HFF-Myc (cell line): ENCODE measurements around the gene AGAP1.

Experiments used
- DNase-seq: peaks from one replicate; pipeline ENCODE4 v3.0.0-alpha.2; 2011; ENCODE audit warnings: low read depth; ENCODE audit errors: extremely low read depth
- H3K4me3 ChIP-seq: replicated peaks from 2 replicates; pipeline ENCODE4 v1.5.1; 2011; ENCODE audit warnings: low read depth, mild to moderate bottlenecking, control low read depth, low read length
- CTCF ChIP-seq: IDR thresholded peaks from 2 replicates; pipeline ENCODE4 v1.5.1; 2012; ENCODE audit warnings: mild to moderate bottlenecking, low read depth, low read length, control low read depth; ENCODE audit errors: missing control alignments

The AGAP1 gene

GRCh38 chr2:235676536-235676799 lies 182.6 kb downstream of the AGAP1 start:
- no peak overlapping the region for H3K4me3 ChIP-seq
- no peak for TF ChIP-seq CTCF
- no peak for DNase-seq

DNA sequence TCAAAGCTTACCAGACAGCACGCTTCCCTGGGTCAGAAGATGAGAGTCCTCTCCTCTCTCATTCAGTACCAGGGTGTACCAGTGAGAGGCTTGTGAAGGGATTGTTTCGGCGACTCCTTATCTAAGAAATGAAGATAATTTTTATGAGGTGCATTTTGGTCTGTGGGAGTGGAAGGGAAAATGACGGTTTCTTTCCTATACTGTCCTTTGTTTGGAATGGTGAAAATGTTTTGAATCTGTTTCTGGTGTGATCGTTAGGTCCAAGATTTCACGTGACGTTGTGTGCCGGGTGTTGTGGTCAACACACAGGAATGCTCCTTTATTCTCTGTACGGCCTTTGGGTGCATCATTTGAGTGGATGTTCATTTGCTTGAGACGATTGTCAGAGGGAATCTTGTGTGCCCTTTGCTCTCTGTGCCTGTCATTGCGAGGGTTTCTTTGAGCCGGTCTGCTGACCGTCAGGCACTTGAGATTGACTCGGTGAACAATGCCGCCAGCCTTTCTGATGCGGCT lies 183.5 kb downstream of the AGAP1 start:
- TF ChIP-seq CTCF = no peak
- no peak for DNase-seq
- H3K4me3 ChIP-seq = no peak overlapping the region

DNA sequence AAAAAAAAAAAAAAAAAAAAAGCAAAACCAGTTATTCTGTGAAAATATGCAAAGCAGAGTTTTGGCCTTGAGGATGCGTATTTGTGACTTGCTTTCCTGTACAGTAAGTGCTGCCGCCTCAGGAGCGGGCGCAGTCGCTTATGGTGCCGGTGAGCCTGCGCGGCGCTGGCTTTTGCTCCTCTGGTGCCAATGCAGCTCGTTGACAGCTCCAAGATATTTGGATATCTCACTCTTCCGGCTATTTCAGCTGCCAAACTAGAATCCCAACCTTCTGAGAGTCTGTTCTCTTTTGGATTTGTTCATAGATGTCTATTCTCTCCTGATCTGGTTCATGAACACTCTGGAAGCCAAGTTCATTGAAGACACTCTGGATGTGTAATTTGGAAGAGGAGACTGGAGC lies 184.1 kb downstream of the AGAP1 start:
- no peak for TF ChIP-seq CTCF
- no peak overlapping the region for H3K4me3 ChIP-seq
- DNase-seq = no peak

DNA sequence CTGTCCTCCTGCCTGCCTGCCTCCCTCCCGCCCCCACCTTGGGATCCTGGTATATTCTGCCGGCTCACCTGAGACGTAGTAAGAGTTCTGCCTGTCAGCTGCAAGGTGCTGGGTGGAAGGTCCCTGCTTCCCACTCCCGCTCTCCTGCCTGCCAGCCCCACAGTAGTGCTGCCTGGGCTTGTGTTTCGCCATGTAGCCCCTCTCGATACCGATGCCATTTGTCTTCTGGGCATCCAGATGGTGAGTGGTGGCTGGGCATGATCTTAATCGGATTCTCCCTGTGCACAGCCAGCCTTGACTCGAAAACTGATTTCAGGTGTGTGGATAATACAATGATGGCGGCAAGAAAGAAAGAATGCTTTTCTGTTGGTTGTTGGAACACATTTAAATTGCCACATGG lies 184.9 kb downstream of the AGAP1 start:
- no peak for DNase-seq
- H3K4me3 ChIP-seq = no peak overlapping the region
- TF ChIP-seq CTCF = no peak

DNA sequence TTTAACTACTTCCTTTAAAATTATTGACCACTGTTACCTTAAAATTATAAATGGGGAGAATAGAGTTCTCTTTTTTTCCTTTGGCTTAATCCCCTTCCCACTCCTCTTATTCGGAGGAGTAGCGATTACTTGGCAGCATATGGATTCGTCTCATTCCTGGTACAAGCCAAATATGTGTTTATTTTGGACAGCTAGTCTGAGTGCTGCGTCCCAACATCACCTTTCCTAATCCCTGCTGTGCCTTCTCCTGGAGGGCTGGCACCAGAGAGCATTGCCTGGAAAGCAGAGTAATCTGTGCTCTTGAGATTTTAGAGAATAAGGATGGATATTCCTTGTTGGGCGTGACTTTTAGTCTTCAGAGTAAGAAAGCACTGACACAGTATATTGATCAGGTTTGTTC lies 185.6 kb downstream of the AGAP1 start:
- H3K4me3 ChIP-seq = no peak overlapping the region
- no peak for DNase-seq
- no peak for TF ChIP-seq CTCF

DNA sequence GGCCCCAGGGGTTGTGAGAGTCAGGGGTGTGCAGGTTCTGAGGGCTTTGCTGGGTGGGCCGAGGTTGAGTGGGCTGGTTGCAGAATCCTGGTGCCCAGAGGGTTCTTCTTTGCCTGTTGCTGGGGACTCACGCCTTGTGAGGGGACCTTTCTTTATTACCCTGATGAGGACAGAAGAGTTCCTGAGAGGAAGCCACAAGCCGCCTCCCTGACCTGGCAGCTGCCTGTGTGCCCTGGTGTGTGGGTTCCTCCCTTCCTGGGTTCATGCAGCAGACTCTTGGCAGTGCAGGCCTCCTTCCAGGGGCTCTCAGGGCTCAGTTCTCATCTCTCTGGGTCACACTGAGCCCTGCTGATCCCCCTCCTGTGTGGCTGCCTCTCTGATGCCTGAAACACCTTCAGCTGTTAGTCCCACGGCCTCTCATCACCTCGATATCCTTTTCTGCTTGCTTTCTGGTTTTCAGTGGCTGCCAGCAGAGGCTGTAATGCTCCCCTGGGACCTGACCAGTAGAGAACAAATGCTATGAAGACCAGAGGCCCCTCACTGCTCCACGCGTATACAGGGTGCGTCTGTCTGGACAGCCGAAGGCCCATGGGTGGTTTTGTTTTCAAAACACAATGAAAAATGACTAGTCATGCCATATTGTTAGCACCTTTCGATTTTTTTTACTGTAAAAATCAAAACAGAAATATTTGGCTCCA lies 191.3 kb downstream of the AGAP1 start:
- no peak for DNase-seq
- no peak overlapping the region for H3K4me3 ChIP-seq
- no peak for TF ChIP-seq CTCF
